A549 treated with GW870086 at 1 μM for 4 hours (cell line): ENCODE results near the gene KLF1. TPM values are rescaled to one million over a fixed set of nuclear protein-coding genes. Genes with fewer than 3 reads are reported as not detected.

Experiments
- total RNA-seq: library from RNA; stranded (reverse); fragments of 200-300 nt; extraction: Qiagen RNA extraction; gene quantifications from 5 replicates; pipeline ENCODE4 v1.2.3, GENCODE V29; 2022; ENCODE audit warnings: low read depth

Gene KLF1
- not detected in 5 replicates for total RNA-seq

GRCh38 chr19:12886969-12887747 lies at the start of gene KLF1:
TSS of gene KLF1 (minus strand) at chr19:12887201. CDS start at chr19:12887140, 61 bp downstream.

GRCh38 chr19:12933287-12934072 lies 46.5 kb upstream of the KLF1 start, which contains the start of gene FARSA:
TSS of gene FARSA (minus strand) at chr19:12933711. CDS start at chr19:12933696, 15 bp downstream.

GRCh38 chr19:12890787-12891552 lies 4.0 kb upstream of the KLF1 start, which contains the start of gene GCDH:
TSS of gene GCDH (plus strand) at chr19:12891160. CDS start at chr19:12891305, 145 bp downstream.

GRCh38 chr19:12881172-12881808 lies 5.7 kb downstream of the KLF1 start, which contains the start of gene DNASE2:
TSS of gene DNASE2 (minus strand) at chr19:12881449. CDS start at chr19:12881375, 74 bp downstream.

GRCh38 chr19:12838182-12838885 lies 48.7 kb downstream of the KLF1 start, which contains the start of gene MAST1:
TSS of gene MAST1 (plus strand) at chr19:12838515. CDS start at chr19:12838573, 58 bp downstream.

GRCh38 chr19:12834566-12834943 lies 52.4 kb downstream of the KLF1 start, which contains the start of gene RTBDN:
TSS of gene RTBDN (minus strand) at chr19:12834579. CDS start at chr19:12829979, 4,600 bp downstream.

Other genes starting within 250 kb of the KLF1 start
- gene MAN2B1, start 220.5 kb downstream of the KLF1 start, total RNA-seq, result 16.3 to 23.1 TPM (median 20.7 TPM) in 5 replicates
- 8.1 to 11.1 TPM (median 10.0 TPM) in 5 replicates for gene WDR83, start 220.4 kb downstream of the KLF1 start, total RNA-seq
- gene DHPS, start 205.3 kb downstream of the KLF1 start, total RNA-seq, result 41.0 to 49.8 TPM (median 46.5 TPM) in 5 replicates
- not detected in 5 replicates for gene GNG14, start 199.2 kb downstream of the KLF1 start, total RNA-seq
- gene FBXW9, start 190.6 kb downstream of the KLF1 start, total RNA-seq, result 9.5 to 13.2 TPM (median 12.2 TPM) in 5 replicates
- gene TNPO2, start 163.3 kb downstream of the KLF1 start, total RNA-seq, result 25.3 to 34.1 TPM (median 31.2 TPM) in 5 replicates
- 169 to 203 TPM (median 185 TPM) in 5 replicates for gene TRIR, start 152.5 kb downstream of the KLF1 start, total RNA-seq
- gene GET3, start 149.7 kb downstream of the KLF1 start, total RNA-seq, result 69.5 to 100 TPM (median 92.3 TPM) in 5 replicates
- gene BEST2, start 135.4 kb downstream of the KLF1 start, total RNA-seq, result 0.10 to 0.26 TPM (median 0.22 TPM) in 5 replicates
- gene HOOK2, start 111.6 kb downstream of the KLF1 start, total RNA-seq, result 9.9 to 11.6 TPM (median 10.9 TPM) in 5 replicates
- 121 to 193 TPM (median 166 TPM) in 5 replicates for gene JUNB, start 95.7 kb downstream of the KLF1 start, total RNA-seq
- gene PRDX2, start 85.4 kb downstream of the KLF1 start, total RNA-seq, result 0.40 to 1.1 TPM (median 0.49 TPM) in 5 replicates
- gene THSD8, start 85.1 kb downstream of the KLF1 start, total RNA-seq, result 7.3 to 16.4 TPM (median 14.3 TPM) in 4 of 5 replicates, not detected in the other
- 34.0 to 49.5 TPM (median 45.5 TPM) in 5 replicates for gene RNASEH2A, start 80.6 kb downstream of the KLF1 start, total RNA-seq
- gene RTBDN, start 52.6 kb downstream of the KLF1 start, total RNA-seq, result 0.15 to 0.56 TPM (median 0.38 TPM) in 4 of 5 replicates, not detected in the other
- 0.89 to 3.0 TPM (median 2.4 TPM) in 5 replicates for gene MAST1, start 48.7 kb downstream of the KLF1 start, total RNA-seq
- gene DNASE2, start 5.8 kb downstream of the KLF1 start, total RNA-seq, result 24.2 to 32.6 TPM (median 30.6 TPM) in 5 replicates
- gene GCDH, start 4.0 kb upstream of the KLF1 start, total RNA-seq, result 8.2 to 10.8 TPM (median 8.9 TPM) in 5 replicates
- gene SYCE2, start 32.1 kb upstream of the KLF1 start, total RNA-seq, result 0.31 to 0.72 TPM (median 0.46 TPM) in 5 replicates
- gene FARSA, start 46.5 kb upstream of the KLF1 start, total RNA-seq, result 66.1 to 75.6 TPM (median 72.9 TPM) in 5 replicates
- 499 to 569 TPM (median 524 TPM) in 5 replicates for gene CALR, start 51.4 kb upstream of the KLF1 start, total RNA-seq
- gene RAD23A, start 58.7 kb upstream of the KLF1 start, total RNA-seq, result 67.4 to 79.0 TPM (median 77.0 TPM) in 5 replicates
- gene GADD45GIP1, start 70.0 kb upstream of the KLF1 start, total RNA-seq, result 37.2 to 58.7 TPM (median 53.1 TPM) in 5 replicates
- 0.07 to 0.32 TPM (median 0.10 TPM) in 4 of 5 replicates, not detected in the other for gene DAND5, start 82.4 kb upstream of the KLF1 start, total RNA-seq
- gene NFIX, start 108.3 kb upstream of the KLF1 start, total RNA-seq, result 2.9 to 4.4 TPM (median 3.8 TPM) in 5 replicates
- gene LYL1, start 215.7 kb upstream of the KLF1 start, total RNA-seq, result 0.64 to 0.94 TPM (median 0.75 TPM) in 5 replicates
- gene TRMT1, start 229.5 kb upstream of the KLF1 start, total RNA-seq, result 36.8 to 41.2 TPM (median 37.5 TPM) in 5 replicates
- 30.5 to 43.4 TPM (median 36.1 TPM) in 5 replicates for gene NACC1, start 231.1 kb upstream of the KLF1 start, total RNA-seq